ENCODE results near the gene CD19. TPM values are rescaled to one million over a fixed set of nuclear protein-coding genes. Genes with fewer than 3 reads are reported as not detected.

The CD19 gene
- polyA plus RNA-seq, 1 donor (not counting 4 experiments of a cell fraction or from before 2014, with no cell fraction given): not detected

GRCh38 chr16:28933171-28933570, 1.4 kb downstream of the CD19 start:
- Histone ChIP-seq H3K4me3 (ENCODE audit: control insufficient read depth in 2 of 3, extremely low read depth in 1 of 3, insufficient read depth in 2 of 3, low read depth in 1 of 3, low read length in 3 of 3) (no peak overlapping the region), H3K9me1 (ENCODE audit: control insufficient read depth, extremely low read depth, insufficient read depth, low read length) (no peaks in the 10 kb centered on the region), H3K27me3 (ENCODE audit: control insufficient read depth, extremely low read depth, insufficient read depth, low read length) (no peaks in the 10 kb centered on the region), H4K20me1 (ENCODE audit: control insufficient read depth, extremely low read depth, insufficient read depth, low read length) (no peaks in the 10 kb centered on the region), H3K9me3 (ENCODE audit: control insufficient read depth, low read depth, low read length) (no peaks in the 10 kb centered on the region), H3K79me2 (ENCODE audit: control insufficient read depth, insufficient read depth, low read length) (no peaks in the 10 kb centered on the region), H3K36me3 (ENCODE audit: control insufficient read depth in 2 of 2, extremely low read depth in 1 of 2, insufficient read depth in 2 of 2, low read length in 2 of 2) (no peaks in the 10 kb centered on the region), H3K4me2 (ENCODE audit: control insufficient read depth, extremely low read depth, insufficient read depth, low read depth, low read length) (no peak overlapping the region), H3K9ac (ENCODE audit: control insufficient read depth, extremely low read depth, insufficient read depth, low read length) (no peak overlapping the region), H3K27ac (ENCODE audit: control insufficient read depth, insufficient read depth, low read length) (no peak overlapping the region), H2AFZ (ENCODE audit: control insufficient read depth, low read length) (no peak overlapping the region), H3K4me1 (ENCODE audit: control insufficient read depth, extremely low read depth, insufficient read depth, low read length) (no peaks in the 10 kb centered on the region)
- DNase-seq (ENCODE audit: low read depth, low spot score): no peak
- FAIRE-seq: no peak
- TF ChIP-seq CTCF (optimal IDR thresholded peaks at IDR 0.05 in 1 of 3, IDR thresholded peaks at IDR 0.05 in 1 of 3, conservative IDR thresholded peaks at IDR 0.05 in 1 of 3; ENCODE audit: extremely low read depth in 1 of 3, insufficient read depth in 2 of 3, low read length in 3 of 3) (no peak), EZH2 (IDR thresholded peaks at IDR 0.05; ENCODE audit: low read length) (no peak)
- dilution Hi-C loops (cut with MboI; ENCODE audit: extremely low pct_ligation_motif_present, low sequenced_read_pairs): no loop called here

GRCh38 chr16:28935346-28935745, 3.6 kb downstream of the CD19 start:
- Histone ChIP-seq H3K9ac (ENCODE audit: control insufficient read depth, extremely low read depth, insufficient read depth, low read length) (no peak overlapping the region), H3K4me2 (ENCODE audit: control insufficient read depth, extremely low read depth, insufficient read depth, low read depth, low read length) (no peak overlapping the region), H3K9me3 (ENCODE audit: control insufficient read depth, low read depth, low read length) (no peaks in the 10 kb centered on the region), H3K9me1 (ENCODE audit: control insufficient read depth, extremely low read depth, insufficient read depth, low read length) (no peaks in the 10 kb centered on the region), H2AFZ (ENCODE audit: control insufficient read depth, low read length) (no peak overlapping the region), H3K36me3 (ENCODE audit: control insufficient read depth in 2 of 2, extremely low read depth in 1 of 2, insufficient read depth in 2 of 2, low read length in 2 of 2) (no peaks in the 10 kb centered on the region), H3K4me3 (ENCODE audit: control insufficient read depth in 2 of 3, extremely low read depth in 1 of 3, insufficient read depth in 2 of 3, low read depth in 1 of 3, low read length in 3 of 3) (no peak overlapping the region), H3K4me1 (ENCODE audit: control insufficient read depth, extremely low read depth, insufficient read depth, low read length) (no peaks in the 10 kb centered on the region), H3K27ac (ENCODE audit: control insufficient read depth, insufficient read depth, low read length) (no peak overlapping the region), H3K79me2 (ENCODE audit: control insufficient read depth, insufficient read depth, low read length) (no peaks in the 10 kb centered on the region), H4K20me1 (ENCODE audit: control insufficient read depth, extremely low read depth, insufficient read depth, low read length) (no peaks in the 10 kb centered on the region), H3K27me3 (ENCODE audit: control insufficient read depth, extremely low read depth, insufficient read depth, low read length) (no peaks in the 10 kb centered on the region)
- DNase-seq (ENCODE audit: low read depth, low spot score) (no peak), FAIRE-seq (no peak)
- dilution Hi-C loops (cut with MboI; ENCODE audit: extremely low pct_ligation_motif_present, low sequenced_read_pairs): no loop called here
- no peak for TF ChIP-seq CTCF (optimal IDR thresholded peaks at IDR 0.05 in 1 of 3, IDR thresholded peaks at IDR 0.05 in 1 of 3, conservative IDR thresholded peaks at IDR 0.05 in 1 of 3; ENCODE audit: extremely low read depth in 1 of 3, insufficient read depth in 2 of 3, low read length in 3 of 3)
- no peak for TF ChIP-seq EZH2 (IDR thresholded peaks at IDR 0.05; ENCODE audit: low read length)
